ENCODE data around the gene SF3B2.
"Not testable (repeated sequence)": the region's sequence is repeated elsewhere in the genome, so short reads cannot be mapped to it uniquely, and the experiment has no call there.

The SF3B2 gene

DNA sequence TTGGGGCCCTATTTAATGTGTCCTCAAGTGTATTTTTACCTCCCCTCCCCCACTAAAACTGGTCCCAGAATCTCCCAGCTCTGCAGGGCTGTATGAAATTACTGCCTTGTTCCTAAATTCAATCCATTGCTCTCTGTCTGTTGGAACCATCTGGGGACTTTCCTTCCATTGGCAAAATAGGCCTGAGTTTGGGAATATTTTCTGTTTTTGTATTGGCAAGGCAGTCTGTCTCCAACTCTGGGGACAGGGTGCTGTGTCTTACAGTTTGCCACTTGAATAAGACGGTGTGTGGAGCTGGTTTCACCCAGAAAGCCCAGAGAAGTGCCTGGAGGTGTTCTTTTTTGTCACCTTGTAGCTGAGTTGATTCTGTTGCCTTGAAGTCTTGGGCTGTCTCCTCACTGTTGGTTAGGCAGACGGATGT is 19.2 kb downstream of the SF3B2 start:
- H3K4me3 ChIP-seq (ENCODE audit: low read depth, low read length) = peak overlapping the region; percentile 56

DNA sequence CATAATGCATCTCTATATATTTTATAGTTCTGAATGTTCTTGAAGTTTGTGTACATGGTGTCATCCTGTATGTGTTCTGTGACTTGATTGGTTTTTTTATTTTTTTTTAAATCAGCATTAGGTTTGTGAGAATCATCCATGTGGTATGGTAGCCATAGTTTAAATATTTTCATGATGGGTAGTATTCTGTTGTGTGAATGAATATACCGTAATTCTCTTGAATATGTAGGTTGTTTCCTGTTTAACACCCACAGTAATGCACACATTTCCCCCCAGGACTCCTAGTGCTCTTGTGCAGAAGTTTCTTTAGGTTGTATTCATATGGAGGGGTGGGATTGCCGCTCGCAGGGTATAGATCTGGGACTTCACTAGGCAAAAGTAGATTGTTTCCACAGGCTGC is 19.9 kb downstream of the SF3B2 start:
- no peak overlapping the region for H3K4me3 ChIP-seq (ENCODE audit: low read depth, low read length)

DNA sequence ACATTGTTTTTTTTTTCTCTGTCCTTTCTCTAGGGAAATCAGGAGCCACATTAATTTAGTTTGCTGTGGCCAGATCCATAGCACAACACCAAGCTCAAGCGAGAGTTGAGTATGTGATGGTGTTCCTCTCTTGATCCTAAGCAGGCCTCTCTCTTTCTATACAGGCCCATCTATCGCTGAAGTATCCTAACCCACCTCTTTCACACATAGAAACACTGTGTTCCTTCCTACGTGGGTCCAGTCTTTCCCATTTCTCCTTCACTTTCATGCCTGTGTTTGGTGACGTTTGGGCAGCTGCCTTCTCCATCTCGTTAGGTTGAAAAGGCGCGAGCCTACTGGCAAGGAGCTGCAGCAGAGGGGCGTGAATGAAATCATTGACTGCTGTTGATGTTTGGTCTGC is 20.4 kb downstream of the SF3B2 start:
- H3K4me3 ChIP-seq (ENCODE audit: low read depth, low read length) = no peak overlapping the region

DNA sequence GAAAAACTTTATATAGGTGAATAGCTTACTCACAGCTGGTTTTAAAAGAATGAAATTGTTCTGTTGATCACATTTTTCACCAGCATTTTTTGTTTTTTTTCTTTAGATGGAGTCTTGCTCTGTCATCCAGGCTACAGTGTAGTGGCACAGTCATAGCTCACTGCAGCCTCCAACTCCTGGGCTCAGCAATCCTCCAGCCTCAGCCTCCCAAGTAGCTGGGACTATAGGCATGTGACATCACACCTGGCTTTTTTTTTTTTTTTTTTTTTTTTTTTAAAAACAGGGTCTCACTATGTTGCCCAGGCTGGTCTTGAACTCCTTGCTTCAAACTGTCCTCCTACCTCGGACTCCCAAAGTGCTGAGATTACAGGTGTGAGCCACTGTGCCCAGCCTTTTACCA is 21.5 kb downstream of the SF3B2 start:
- H3K4me3 ChIP-seq (ENCODE audit: low read depth, low read length) = no peak overlapping the region

DNA sequence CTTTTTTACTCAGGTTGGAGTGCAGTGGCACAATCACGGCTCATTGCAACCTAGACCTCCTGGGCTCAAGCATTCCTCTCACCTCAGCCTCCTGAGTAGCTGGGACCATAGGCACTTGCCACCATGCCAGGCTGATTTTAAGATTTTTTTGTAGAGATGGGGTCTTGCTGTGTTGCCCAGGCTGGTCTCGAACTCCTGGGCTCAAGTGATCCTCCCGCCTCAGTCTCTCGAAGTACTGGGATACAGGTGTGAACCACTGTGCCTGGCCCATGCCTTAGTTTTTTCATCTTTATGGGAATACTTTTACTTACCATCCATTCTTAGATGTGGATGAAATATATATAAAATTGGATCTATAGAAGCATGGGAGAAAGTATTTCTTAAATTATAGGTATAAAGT is 23.1 kb downstream of the SF3B2 start:
- no peak overlapping the region for H3K4me3 ChIP-seq (ENCODE audit: low read depth, low read length)

DNA sequence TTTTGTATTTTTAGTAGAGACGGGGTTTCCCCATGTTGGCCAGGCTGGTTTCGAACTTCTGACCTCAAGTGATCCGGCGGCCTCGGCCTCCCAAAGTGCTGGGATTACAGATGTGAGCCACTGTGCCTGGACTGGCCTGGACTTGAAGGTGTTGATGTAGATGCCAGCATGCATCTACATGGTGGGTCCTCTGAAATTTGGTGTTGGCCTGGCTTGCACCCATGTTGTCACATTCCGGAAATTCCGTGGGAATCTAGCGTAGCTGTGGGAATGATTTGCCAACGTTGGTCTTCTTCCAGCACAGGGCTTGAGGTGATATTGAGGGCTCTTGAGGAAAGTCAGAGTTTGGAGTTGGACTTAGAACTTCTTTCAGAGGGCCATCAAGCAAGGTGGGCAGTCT is 24.4 kb downstream of the SF3B2 start:
- no peak overlapping the region for H3K4me3 ChIP-seq (ENCODE audit: low read depth, low read length)

DNA sequence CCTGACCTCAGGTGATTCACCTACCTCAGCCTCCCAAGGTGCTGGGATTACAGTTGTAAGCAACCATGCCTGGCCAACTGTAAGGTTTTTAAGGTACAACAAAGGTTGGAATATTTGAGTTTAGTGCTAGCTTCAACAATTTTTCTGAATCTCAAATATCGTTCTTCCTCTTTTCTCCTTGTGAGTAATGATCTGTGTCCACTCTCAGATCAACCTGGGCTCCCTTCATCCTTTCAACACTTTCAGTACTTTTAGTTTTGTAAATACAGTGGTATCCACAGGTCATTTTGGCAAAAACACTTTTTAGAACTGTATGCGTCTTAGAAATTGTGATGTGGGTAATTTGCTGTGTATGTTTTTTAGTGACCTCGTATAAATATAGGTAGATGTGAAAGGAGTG is 25.8 kb downstream of the SF3B2 start:
- no peak overlapping the region for H3K4me3 ChIP-seq (ENCODE audit: low read depth, low read length)

DNA sequence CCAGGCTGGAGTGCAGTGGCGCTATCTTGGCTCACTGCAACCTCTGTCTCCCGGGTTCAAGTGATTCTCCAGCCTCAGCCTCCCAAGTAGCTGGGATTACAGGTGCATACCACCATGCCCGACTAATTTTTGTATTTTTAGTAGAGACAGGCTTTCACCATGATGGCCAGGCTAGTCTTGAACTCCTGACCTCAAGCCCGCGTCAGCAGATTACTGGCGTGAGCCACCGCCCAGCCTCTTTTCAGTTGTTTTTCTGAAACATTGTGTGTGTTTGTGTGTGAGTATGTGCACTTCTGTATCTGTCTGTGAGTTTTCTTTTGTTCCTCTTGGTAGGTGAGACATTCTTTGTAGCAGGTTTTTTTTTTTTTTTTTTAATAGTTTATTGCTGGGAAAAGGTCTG is 26.8 kb downstream of the SF3B2 start:
- not testable (repeated sequence) for H3K4me3 ChIP-seq (ENCODE audit: low read depth, low read length)

DNA sequence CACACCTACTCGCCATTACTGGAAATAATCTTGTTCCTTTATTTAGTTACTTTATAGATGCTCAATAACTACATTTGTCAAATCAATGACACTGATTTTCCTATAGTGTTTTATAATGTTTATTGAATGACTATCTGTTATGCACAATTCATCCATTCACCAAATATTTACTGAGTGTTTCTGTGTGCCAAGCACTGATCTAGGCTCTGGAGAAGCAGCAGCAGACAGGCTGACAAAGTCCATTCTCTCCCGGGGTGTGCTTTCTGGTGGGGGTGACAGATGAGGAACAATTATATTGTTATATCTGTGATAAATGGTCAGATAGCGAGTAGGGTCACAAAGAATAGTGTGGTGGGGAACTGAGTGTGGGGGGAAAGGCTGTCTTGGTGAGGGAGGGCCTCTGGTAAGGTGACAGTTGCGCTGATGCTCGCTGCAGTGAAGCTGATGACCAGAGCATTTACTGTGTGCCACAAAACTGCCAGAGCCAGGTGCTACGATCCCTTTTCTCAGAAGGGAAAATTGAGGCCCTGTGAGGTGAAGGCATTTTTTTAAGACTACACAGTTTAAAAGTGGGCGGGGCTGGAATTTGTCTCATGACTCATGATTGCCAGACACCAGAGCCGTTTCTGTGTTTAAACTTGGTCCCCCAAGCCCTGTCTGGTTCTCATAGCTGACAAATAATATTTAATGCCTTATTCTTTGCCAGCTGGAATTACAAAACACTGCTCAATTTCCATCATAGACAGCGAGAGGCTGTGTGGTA is 28.1 kb downstream of the SF3B2 start:
- H3K4me3 ChIP-seq (ENCODE audit: low read depth, low read length) = no peak overlapping the region

DNA sequence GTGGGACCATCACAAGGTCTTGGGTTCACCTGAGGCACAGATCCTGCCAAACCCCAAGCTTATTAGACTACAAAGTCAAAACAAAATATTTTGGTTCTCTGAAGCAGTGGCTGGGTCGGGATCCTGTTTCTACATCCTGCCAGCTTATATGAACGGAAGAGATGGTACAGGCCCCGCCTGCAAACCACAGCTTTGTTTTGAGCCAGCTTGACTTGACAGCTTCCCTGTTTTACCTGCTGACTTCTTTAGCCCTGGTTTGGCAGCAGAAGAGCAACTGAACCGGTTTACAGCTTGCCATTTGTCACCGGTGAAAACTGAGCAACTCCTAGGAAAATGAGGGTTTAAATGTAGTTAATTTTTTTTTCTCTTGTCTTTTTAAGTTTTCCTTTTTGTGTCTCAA is 29.3 kb downstream of the SF3B2 start:
- no peak overlapping the region for H3K4me3 ChIP-seq (ENCODE audit: low read depth, low read length)

DNA sequence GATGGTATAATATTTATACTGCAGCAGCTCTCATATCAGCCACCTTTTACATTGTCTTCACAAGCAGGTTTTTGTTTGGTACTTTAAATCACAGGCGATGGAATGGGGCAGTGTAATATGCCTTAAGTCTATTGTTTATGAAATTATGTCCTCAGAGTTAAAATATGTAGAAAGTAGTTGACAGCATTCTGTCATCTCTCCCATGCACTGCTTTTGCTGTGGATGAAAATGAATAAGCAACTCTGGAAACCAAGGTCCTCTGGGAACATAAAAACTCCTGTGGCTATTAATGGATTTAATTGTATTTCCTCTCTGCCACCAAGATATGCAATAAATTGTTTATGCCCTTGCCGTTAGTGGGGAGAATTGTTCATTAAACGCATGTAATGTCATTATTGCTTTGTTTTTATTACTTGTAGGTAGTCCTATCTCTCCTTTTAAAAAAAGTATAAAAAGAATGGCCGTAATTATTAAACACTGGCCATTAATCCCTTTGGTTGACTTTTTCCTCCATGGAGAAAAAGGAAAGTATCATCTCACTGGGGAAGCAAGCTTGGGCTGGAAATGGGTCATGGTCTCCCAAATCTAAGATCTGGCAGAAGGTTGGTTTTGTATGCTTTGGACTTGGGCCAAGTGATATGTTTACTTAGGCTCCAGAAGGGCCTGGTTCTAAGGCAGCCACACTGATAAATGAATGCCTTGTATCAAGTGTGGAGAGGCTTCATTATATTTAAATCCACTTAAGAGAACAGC is 31.0 kb downstream of the SF3B2 start:
- no peak overlapping the region for H3K4me3 ChIP-seq (ENCODE audit: low read depth, low read length)

DNA sequence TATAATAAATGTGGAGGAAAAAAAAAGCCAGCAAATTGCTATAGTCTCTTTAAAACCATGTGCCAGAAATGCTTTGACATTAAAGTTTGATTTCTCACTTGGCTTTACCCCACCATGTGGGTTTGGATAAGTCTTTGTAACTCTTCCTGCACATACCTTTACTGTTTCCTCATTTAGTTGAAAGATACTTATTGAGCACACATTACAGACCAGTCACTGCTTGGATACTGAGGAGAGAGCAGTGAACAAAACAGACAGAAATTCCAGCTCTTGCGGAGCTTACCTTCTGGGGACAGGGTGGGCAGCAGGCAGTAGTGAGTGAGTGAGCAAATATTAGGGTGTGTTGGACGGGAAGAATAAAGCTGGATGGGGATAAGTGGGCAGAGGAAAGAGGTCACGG is 31.6 kb downstream of the SF3B2 start:
- H3K4me3 ChIP-seq (ENCODE audit: low read depth, low read length) = no peak overlapping the region

DNA sequence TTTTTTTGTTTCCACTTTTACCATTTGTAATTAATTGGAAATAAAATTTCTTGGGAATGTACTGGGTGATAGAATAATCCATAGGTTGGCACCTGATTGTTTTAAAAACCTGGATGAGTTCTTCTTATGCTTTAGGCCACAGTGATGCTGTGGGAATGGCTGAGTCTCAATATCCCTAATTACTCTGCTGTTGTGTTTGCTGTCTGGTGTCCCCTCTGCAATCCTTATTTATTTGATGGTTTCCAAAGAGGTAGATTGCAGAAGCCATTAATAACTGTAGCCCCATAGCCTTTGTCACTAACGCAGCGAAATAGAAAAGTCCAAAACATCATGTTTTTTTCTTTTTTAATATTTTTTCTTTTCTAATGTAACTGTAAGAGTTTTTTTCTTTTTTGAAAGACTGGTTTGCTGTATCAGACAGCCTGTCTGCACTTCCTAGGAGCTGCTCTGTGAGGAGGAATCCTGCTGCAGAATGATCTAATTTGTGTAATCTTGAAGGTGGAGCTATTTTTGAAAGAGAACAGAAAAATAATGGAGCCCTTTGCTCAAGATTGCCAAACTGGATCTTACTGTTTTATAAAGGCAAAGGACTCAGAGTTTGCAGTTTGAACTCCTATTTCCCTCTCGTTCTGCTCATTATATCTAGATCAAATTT is 32.8 kb downstream of the SF3B2 start:
- no peak overlapping the region for H3K4me3 ChIP-seq (ENCODE audit: low read depth, low read length)

DNA sequence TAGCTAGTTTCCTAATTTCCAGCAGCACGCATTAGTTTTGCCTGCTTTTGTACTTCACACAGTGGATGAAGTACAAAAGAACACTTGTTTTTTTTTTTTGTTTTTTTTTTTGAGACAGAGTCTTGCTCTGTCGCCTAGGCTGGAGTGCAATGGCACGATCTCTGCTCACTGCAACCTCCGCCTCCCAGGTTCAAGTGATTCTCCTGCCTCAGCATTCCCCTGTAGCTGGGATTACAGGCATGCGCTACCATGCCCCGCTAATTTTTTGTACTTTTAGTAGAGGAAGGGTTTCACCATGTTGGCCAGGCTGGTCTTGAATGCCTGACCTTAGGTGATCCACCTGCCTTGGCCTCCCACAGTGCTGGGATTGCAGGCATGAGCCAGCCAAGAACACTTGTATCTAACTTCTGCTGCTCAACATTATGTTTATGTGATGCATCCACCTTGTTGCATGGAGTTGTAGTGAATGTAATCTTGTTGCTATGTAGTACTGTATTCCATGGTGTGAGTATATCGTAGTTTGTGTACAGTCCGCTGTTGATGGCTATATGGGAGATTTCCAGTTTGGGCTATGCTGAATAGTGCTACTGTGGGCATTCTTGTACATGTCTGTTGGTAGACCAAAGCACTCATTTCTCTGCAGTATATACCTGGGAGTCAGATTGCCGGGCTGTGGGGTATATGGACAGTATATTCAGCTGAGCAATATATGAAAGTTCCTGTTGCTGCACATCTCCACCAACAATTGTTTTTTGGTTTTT is 35.2 kb downstream of the SF3B2 start:
- no peak overlapping the region for H3K4me3 ChIP-seq (ENCODE audit: low read depth, low read length)

DNA sequence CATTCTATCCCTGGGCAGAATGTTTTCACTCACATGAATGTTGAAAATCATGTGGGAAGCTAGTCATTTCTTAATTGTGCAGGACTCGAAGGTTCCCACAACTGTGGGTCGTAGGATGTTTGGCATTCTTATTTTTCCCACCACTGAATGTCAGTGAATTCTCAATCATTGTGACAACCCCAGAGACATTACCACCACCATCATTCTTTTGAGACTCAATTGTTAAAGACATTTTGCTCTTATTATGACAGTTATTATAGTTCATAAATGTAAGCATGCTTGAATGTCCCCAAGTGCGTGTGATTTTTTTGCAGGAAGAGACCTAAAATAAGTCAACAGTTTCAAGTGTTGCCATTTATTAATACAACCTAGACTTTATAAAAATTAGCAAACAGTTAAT is 36.9 kb downstream of the SF3B2 start:
- no peak overlapping the region for H3K4me3 ChIP-seq (ENCODE audit: low read depth, low read length)

DNA sequence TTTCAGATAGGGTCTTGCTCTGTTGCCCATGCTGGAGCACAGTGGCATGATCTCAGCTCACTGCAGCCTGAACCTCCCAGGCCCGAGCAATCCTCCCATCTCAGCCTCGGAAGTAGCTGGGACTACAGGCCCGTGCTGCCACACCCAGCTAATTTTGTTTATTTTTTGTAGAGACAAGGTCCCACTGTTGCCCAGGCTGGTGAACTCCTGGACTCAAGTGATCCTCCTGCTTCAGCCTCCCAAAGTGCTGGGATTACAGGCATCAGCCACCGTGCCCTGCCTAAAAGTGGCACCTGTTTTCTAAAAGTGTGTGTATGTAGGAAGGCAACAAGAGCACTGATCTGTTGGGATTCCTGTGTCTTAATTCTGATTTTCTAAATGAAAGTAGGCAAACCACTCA is 38.1 kb downstream of the SF3B2 start:
- no peak overlapping the region for H3K4me3 ChIP-seq (ENCODE audit: low read depth, low read length)

DNA sequence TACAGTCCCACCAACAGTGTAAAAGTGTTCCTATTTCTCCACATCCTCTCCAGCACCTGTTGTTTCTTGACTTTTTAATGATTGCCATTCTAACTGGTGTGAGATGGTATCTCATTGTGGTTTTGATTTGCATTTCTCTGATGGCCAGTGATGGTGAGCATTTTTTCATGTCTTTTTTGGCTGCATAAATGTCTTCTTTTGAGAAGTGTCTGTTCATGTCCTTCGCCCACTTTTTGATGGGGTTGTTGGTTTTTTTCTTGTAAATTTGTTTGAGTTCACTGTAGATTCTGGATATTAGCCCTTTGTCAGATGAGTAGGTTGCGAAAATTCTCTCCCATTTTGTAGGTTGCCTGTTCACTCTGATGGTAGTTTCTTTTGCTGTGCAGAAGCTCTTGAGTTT is 40.0 kb downstream of the SF3B2 start:
- H3K4me3 ChIP-seq (ENCODE audit: low read depth, low read length) = not testable (repeated sequence)

DNA sequence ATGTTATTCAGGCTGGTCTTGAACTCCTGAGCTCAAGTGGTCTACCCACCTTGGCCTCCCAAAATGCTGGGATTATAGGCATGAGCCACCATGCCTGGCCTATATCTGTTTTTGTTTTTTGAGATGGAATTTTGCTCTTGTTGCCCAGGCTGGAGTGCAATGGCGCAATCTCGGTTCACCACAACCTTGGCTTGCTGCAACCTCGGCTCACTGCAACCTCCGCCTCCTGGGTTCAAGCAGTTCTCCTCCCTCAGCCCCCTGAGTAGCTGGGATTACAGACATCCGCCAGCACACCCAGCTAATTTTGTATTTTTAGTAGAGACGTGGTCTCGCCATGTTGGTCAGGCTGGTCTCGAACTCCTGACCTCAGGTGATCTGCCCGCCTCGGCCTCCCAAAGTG is 47.6 kb downstream of the SF3B2 start:
- H3K4me3 ChIP-seq (ENCODE audit: low read depth, low read length) = not testable (repeated sequence)

DNA sequence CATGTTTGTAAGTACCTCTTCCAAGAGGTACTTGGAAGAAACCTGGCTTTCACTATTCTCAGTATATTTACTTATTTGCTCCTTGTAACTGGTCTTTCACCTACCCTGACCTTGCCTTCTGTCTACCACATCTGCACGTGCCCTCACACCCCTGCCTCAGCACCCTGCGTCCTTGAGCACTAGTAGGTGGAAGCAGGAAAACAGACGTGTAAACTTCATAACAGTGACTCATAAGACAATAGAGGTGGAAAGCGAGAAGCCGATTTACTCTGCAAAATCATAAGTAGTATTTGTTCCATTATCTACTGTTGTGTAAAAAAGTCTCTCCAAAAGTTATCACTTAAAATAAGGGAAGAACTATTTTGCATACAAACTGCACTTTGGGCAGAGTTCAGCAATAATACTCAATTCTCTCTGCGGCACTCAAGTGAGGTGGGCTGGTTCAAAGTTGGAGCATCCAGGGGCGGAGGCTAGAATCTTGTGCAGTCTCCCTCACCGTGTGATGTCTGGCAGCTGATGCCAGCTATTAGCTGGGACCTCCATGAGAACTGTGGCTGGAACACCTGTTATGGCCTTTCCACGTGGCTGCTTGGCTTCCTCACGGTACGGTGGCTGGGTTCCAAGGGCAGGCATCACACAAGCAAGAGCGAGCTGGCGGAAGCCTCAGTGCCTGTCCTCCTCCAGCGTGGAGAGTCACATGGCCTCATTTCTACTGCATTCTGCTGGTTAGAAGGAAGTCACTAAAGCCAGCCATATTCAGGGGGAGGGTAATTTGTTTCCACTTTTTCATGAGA is 48.3 kb downstream of the SF3B2 start:
- no peak overlapping the region for H3K4me3 ChIP-seq (ENCODE audit: low read depth, low read length)

DNA sequence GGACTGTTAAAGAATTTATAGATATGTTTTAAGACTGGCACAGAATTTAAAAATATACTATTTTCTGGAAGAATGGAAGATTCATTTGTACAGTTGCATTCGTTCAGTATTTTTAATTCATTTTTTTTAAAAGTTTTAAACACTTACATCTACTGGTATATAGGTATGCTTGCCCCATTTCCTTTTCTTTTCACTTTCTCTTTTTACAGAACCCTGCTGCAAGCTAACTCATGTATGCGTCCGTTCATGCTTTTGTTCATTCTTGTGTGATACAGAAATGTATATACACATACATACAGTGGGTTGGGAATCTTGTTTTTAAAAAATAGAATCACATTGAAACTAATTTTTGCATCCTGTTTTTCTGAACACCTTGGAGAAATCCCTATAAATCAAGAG is 48.9 kb downstream of the SF3B2 start:
- no peak overlapping the region for H3K4me3 ChIP-seq (ENCODE audit: low read depth, low read length)

Data from iPS-11a (cell line).